Adipocyte (in vitro differentiated cells): ENCODE measurements around the gene DAPP1.
"Not testable (repeated sequence)": the region's sequence is repeated elsewhere in the genome, so short reads cannot be mapped to it uniquely, and the experiment has no call there.

Experiments
- DNase-seq: peaks from one replicate; pipeline ENCODE4 v3.0.0-alpha.2; 2015; ENCODE audit warnings: low read depth
- H3K27me3 ChIP-seq: replicated peaks from 2 replicates; pipeline ENCODE4 v1.7.0; 2013; ENCODE audit warnings: mild to moderate bottlenecking, low read length, moderate library complexity; ENCODE audit not compliant: control insufficient read depth, insufficient read depth
- H3K36me3 ChIP-seq: 2 replicates; pipeline ENCODE4 v1.7.0; 2013; ENCODE audit warnings: low read length, mild to moderate bottlenecking, moderate library complexity; ENCODE audit not compliant: control insufficient read depth, insufficient read depth, severe bottlenecking
- H3K4me1 ChIP-seq: 2 replicates; pipeline ENCODE4 v1.7.0; 2013; ENCODE audit warnings: mild to moderate bottlenecking, low read length, moderate library complexity; ENCODE audit not compliant: control insufficient read depth, insufficient read depth
- H3K4me3 ChIP-seq: 2 replicates; pipeline ENCODE4 v1.7.0; 2013; ENCODE audit warnings: mild to moderate bottlenecking, low read length, moderate library complexity
- H3K9ac ChIP-seq: 2 replicates; pipeline ENCODE4 v1.7.0; 2013; ENCODE audit warnings: mild to moderate bottlenecking, low read length, moderate library complexity
- H3K9me3 ChIP-seq: 2 replicates; pipeline ENCODE4 v1.7.0; 2013; ENCODE audit warnings: mild to moderate bottlenecking, low read length, moderate library complexity; ENCODE audit not compliant: control insufficient read depth

Gene DAPP1

DNA sequence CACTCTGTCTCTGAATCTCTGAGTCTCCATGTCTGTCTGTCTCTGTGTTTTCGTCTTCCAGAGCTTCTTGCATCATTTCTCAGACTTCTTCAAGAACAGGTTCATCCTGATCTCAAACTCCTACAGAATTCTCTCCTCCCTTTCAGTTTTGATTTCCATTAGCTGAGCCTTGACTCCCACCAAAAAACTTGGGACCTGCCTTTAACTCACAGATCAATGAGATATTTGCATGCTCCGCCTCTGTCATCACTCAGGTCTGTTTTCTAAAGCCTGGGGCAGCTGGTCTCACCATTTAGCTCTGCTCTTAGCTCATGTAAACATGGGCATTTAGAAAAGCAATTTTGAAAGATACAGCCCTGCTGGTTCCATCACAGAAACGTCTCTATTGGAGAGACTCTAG is 8.6 kb downstream of the DAPP1 start:
- H3K36me3 ChIP-seq, result no peaks in the 10 kb centered on the region
- H3K27me3 ChIP-seq, result no peaks in the 10 kb centered on the region
- H3K4me3 ChIP-seq, result no peak overlapping the region
- H3K9ac ChIP-seq, result no peak overlapping the region
- DNase-seq, result no peak
- H3K9me3 ChIP-seq, result no peaks in the 10 kb centered on the region
- H3K4me1 ChIP-seq, result peaks cover 5% of the 10 kb centered on the region

DNA sequence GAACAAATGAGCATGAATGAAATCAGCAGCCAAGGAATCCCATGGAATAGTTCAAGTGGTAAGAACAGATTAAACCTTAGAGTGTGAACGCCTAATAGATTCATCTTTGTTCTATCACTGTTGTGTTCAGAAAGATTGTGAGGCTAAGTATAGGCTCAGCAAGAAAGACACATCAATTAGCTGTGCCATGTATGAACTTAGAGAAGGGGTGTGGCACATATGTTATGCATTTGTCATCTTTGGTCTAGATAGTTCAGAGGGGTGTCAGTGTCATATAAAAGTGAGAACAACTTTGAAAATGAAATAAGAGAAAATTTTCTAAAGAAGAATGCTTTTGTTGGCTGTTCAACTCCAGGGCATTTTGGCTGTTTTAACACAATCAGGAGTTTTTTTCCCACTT is 9.4 kb downstream of the DAPP1 start:
- Histone ChIP-seq H3K27me3 (no peaks in the 10 kb centered on the region), H3K36me3 (no peaks in the 10 kb centered on the region), H3K9me3 (no peaks in the 10 kb centered on the region), H3K4me1 (peaks cover 5% of the 10 kb centered on the region), H3K9ac (no peak overlapping the region), H3K4me3 (no peak overlapping the region)
- DNase-seq, result no peak

DNA sequence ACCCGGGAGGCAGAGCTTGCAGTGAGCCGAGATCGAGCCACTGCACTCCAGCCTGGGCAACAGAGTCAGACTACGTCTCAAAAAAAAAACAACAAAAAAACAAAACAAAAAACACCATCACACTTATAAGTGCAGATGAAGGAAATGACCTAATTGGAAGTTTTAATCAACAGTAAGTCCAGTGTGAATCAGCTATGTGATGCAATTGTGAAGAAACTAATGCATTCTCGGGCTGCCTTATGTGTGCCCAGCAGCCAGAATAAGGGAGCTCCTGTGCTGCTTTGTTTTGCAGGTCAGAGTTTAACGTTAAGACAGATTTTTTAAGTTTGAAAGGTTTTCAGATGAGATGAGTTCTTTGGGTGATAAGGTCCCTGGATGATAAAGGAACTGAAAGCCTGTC is 10.8 kb downstream of the DAPP1 start:
- H3K27me3 ChIP-seq, result no peaks in the 10 kb centered on the region
- no peak overlapping the region for H3K9ac ChIP-seq
- H3K36me3 ChIP-seq, result no peaks in the 10 kb centered on the region
- H3K4me3 ChIP-seq, result no peak overlapping the region
- peaks cover 11% of the 10 kb centered on the region for H3K4me1 ChIP-seq
- no peaks in the 10 kb centered on the region for H3K9me3 ChIP-seq
- peak; percentile 28 for DNase-seq

DNA sequence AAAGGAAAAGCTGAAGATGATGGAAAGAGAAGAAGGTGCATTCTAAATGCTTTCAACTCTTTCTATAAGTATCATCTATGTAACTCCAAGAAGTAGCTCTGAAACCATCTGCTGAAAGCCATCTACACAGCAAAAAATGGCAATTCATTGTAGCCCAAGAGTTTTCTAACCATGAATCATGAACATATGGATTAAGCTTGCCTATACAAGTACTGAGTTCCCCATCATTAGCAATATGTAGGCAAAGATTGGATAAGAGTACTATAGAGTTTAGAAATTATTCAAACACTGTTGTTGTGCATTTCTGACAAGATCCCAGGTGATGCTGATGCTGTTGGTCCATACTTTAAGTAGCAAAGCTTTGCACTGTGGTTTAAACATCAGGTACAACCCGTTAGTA is 11.2 kb downstream of the DAPP1 start:
- H3K9me3 ChIP-seq, result no peaks in the 10 kb centered on the region

GRCh38 chr4:99828477-99828876 is 11.8 kb downstream of the DAPP1 start:
- Histone ChIP-seq H3K4me1 (peaks cover 18% of the 10 kb centered on the region), H3K9ac (peak overlapping the region; percentile 10), H3K36me3 (no peaks in the 10 kb centered on the region), H3K9me3 (no peaks in the 10 kb centered on the region), H3K4me3 (no peak overlapping the region), H3K27me3 (no peaks in the 10 kb centered on the region)
- DNase-seq, result peak; percentile 36

More for the DNA sequence above, 11.2 kb downstream of the DAPP1 start:
- Histone ChIP-seq H3K27me3 (no peaks in the 10 kb centered on the region), H3K9ac (no peak overlapping the region), H3K4me3 (no peak overlapping the region), H3K36me3 (no peaks in the 10 kb centered on the region), H3K4me1 (peaks cover 14% of the 10 kb centered on the region)
- no peak for DNase-seq

DNA sequence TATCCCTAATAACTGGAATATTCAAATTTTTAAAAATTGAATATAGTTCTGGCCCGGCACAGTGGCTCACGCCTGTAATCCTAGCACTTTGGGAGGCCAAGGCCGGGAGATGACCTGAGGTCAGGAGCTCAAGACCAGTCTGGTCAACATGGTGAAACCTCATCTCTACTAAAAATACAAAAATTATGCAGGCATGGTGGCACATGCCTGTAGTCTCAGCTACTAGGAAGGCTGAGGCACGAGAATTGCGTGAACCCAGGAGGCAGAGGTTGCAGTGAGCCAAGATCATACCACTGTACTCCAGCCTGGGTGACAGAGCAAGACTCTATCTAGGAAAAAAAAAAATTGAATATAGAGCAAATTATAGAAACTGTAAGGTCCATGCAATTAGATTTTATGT is 13.4 kb downstream of the DAPP1 start:
- H3K4me1 ChIP-seq, result peaks cover 18% of the 10 kb centered on the region
- not testable (repeated sequence) for H3K27me3 ChIP-seq, H3K9me3 ChIP-seq, H3K36me3 ChIP-seq, H3K4me3 ChIP-seq, DNase-seq, H3K9ac ChIP-seq

GRCh38 chr4:99832321-99832720 is 15.7 kb downstream of the DAPP1 start:
- no peaks in the 10 kb centered on the region for H3K9me3 ChIP-seq
- H3K27me3 ChIP-seq, result no peaks in the 10 kb centered on the region
- no peak overlapping the region for H3K4me3 ChIP-seq
- H3K9ac ChIP-seq, result no peak overlapping the region
- peak; percentile 60 for DNase-seq
- H3K4me1 ChIP-seq, result peaks cover 18% of the 10 kb centered on the region
- H3K36me3 ChIP-seq, result no peaks in the 10 kb centered on the region

- no peaks in the 10 kb centered on the region for H3K36me3 ChIP-seq
- H3K4me1 ChIP-seq, result peaks cover 15% of the 10 kb centered on the region
- no peak overlapping the region for H3K4me3 ChIP-seq
- H3K9ac ChIP-seq, result no peak overlapping the region
- peak; percentile 45 for DNase-seq
- H3K27me3 ChIP-seq, result no peaks in the 10 kb centered on the region
- H3K9me3 ChIP-seq, result no peaks in the 10 kb centered on the region
These were observed 16.1 kb downstream of the DAPP1 start for GRCh38 chr4:99832758-99833157.

GRCh38 chr4:99833756-99834155 is 17.1 kb downstream of the DAPP1 start:
- peaks cover 13% of the 10 kb centered on the region for H3K4me1 ChIP-seq

DNA sequence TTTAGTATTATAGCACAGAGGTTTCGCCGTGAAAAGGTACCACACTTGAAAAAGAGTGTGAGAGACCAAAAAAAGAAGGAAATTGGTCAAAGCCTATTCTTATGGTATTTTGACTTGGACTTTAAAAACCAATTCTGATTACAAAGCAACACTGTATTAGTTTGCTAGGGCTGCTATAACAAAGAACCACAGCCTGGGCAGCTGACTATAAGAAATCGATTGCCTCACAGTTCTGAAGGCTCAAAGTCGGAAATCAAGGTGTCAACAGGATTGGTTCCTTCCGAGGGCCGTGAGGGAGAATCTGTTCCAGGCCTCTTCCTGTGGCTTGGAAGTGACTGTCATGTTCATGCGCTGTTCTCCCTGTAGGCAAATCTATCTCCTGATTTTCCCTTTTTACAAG is 17.9 kb downstream of the DAPP1 start:
- no peak overlapping the region for H3K4me3 ChIP-seq
- no peak for DNase-seq
- H3K9me3 ChIP-seq, result no peaks in the 10 kb centered on the region
- no peaks in the 10 kb centered on the region for H3K36me3 ChIP-seq
- no peak overlapping the region for H3K9ac ChIP-seq
- H3K27me3 ChIP-seq, result no peaks in the 10 kb centered on the region
- peaks cover 13% of the 10 kb centered on the region for H3K4me1 ChIP-seq

More at GRCh38 chr4:99833756-99834155, 17.1 kb downstream of the DAPP1 start:
- no peak overlapping the region for H3K4me3 ChIP-seq
- no peaks in the 10 kb centered on the region for H3K27me3 ChIP-seq
- H3K36me3 ChIP-seq, result no peaks in the 10 kb centered on the region
- no peak overlapping the region for H3K9ac ChIP-seq
- no peak for DNase-seq
- no peaks in the 10 kb centered on the region for H3K9me3 ChIP-seq

GRCh38 chr4:99835942-99836341 is 19.3 kb downstream of the DAPP1 start:
- Histone ChIP-seq H3K9me3 (no peaks in the 10 kb centered on the region), H3K4me3 (no peak overlapping the region), H3K36me3 (no peaks in the 10 kb centered on the region), H3K4me1 (peaks cover 13% of the 10 kb centered on the region), H3K27me3 (no peaks in the 10 kb centered on the region), H3K9ac (no peak overlapping the region)
- no peak for DNase-seq

GRCh38 chr4:99838927-99839326 is 22.3 kb downstream of the DAPP1 start:
- DNase-seq, result no peak

More at GRCh38 chr4:99838927-99839326, 22.3 kb downstream of the DAPP1 start:
- peaks cover 8% of the 10 kb centered on the region for H3K4me1 ChIP-seq
- H3K27me3 ChIP-seq, result no peaks in the 10 kb centered on the region
- no peaks in the 10 kb centered on the region for H3K9me3 ChIP-seq
- no peak overlapping the region for H3K4me3 ChIP-seq
- no peaks in the 10 kb centered on the region for H3K36me3 ChIP-seq
- H3K9ac ChIP-seq, result no peak overlapping the region
